Mesendoderm (in vitro differentiated cells): ENCODE measurements around the gene SLC48A1.

Experiments
- DNase-seq: peaks from one replicate; pipeline ENCODE4 v3.0.0; 2013
- H2AK5ac ChIP-seq: 2 replicates; pipeline ENCODE4 v1.6.1; 2013; ENCODE audit warnings: low read length, inconsistent platforms
- H2BK120ac ChIP-seq: 2 replicates; pipeline ENCODE4 v1.6.1; 2013; ENCODE audit warnings: low read depth, mild to moderate bottlenecking, low read length, moderate library complexity, mixed read lengths
- H2BK15ac ChIP-seq: replicated peaks from 2 replicates; pipeline ENCODE4 v1.6.1; 2013; ENCODE audit warnings: low read depth, mild to moderate bottlenecking, moderate library complexity
- H2BK5ac ChIP-seq: 2 replicates; pipeline ENCODE4 v1.6.1; 2013; ENCODE audit warnings: low read length, inconsistent platforms
- H3K18ac ChIP-seq: 2 replicates; pipeline ENCODE4 v1.6.1; 2013; ENCODE audit warnings: mild to moderate bottlenecking, low read length, mixed read lengths
- H3K23ac ChIP-seq: one replicate; pipeline ENCODE4 v1.6.1; 2013; ENCODE audit warnings: low read length
- H3K27ac ChIP-seq: 2 replicates; pipeline ENCODE4 v1.5.1; 2013; ENCODE audit warnings: low read depth, mild to moderate bottlenecking, inconsistent platforms, low read length, moderate library complexity
- H3K27me3 ChIP-seq: 2 replicates; pipeline ENCODE4 v1.6.1; 2013; ENCODE audit warnings: low read length, control low read depth, mild to moderate bottlenecking, inconsistent platforms; ENCODE audit not compliant: insufficient read depth, poor library complexity
- H3K36me3 ChIP-seq: 2 replicates; pipeline ENCODE4 v1.6.1; 2013; ENCODE audit warnings: low read length, inconsistent platforms; ENCODE audit not compliant: control insufficient read depth, insufficient read depth
- H3K4ac ChIP-seq: one replicate; pipeline ENCODE4 v1.6.1; 2013; ENCODE audit warnings: low read depth, mild to moderate bottlenecking, low read length, moderate library complexity
- H3K4me1 ChIP-seq: 2 replicates; pipeline ENCODE4 v1.6.1; 2013; ENCODE audit warnings: low read depth, low read length, inconsistent platforms; ENCODE audit not compliant: control insufficient read depth
- H3K4me2 ChIP-seq: 2 replicates; pipeline ENCODE4 v1.6.1; 2013; ENCODE audit warnings: low read length
- H3K4me3 ChIP-seq: 2 replicates; pipeline ENCODE4 v1.5.1; 2013; ENCODE audit warnings: mild to moderate bottlenecking, low read length
- H3K56ac ChIP-seq: one replicate; pipeline ENCODE4 v1.6.1; 2013; ENCODE audit warnings: low read length
- H3K79me1 ChIP-seq: 2 replicates; pipeline ENCODE4 v1.6.1; 2013; ENCODE audit warnings: low read length, inconsistent platforms
- H3K79me2 ChIP-seq: 2 replicates; pipeline ENCODE4 v1.6.1; 2013; ENCODE audit warnings: mild to moderate bottlenecking, low read length; ENCODE audit not compliant: control insufficient read depth, insufficient read depth
- H3K9ac ChIP-seq: 2 replicates; pipeline ENCODE4 v1.6.1; 2013; ENCODE audit warnings: low read length, inconsistent platforms
- H4K5ac ChIP-seq: one replicate; pipeline ENCODE4 v1.6.1; 2013; ENCODE audit warnings: low read length
- H4K8ac ChIP-seq: one replicate; pipeline ENCODE4 v1.6.1; 2013; ENCODE audit warnings: low read depth, mild to moderate bottlenecking, control low read depth, low read length, moderate library complexity
- WGBS: extraction: QIAGEN DNeasy Blood & Tissue Kit; methylation state at CpG from one replicate; pipeline ENCODE4 v1.1.7; 2013; ENCODE audit warnings: low lambda C conversion rate, missing lambda C conversion rate; ENCODE audit not compliant: insufficient coverage; ENCODE audit errors: extremely low coverage; 5-methylcytosine and 5-hydroxymethylcytosine counted together

The SLC48A1 gene

GRCh38 chr12:47731723-47732122 lies 41.3 kb upstream of the SLC48A1 start:
- Histone ChIP-seq H3K27ac (no peak overlapping the region), H3K4ac (no peak overlapping the region), H2AK5ac (no peak overlapping the region), H4K8ac (no peak overlapping the region), H3K56ac (no peak overlapping the region), H3K18ac (no peak overlapping the region), H2BK120ac (no peak overlapping the region), H4K5ac (no peak overlapping the region), H3K79me2 (no peaks in the 10 kb centered on the region), H3K4me3 (no peak overlapping the region), H2BK15ac (no peak overlapping the region), H3K4me2 (no peak overlapping the region), H3K36me3 (no peaks in the 10 kb centered on the region), H2BK5ac (no peak overlapping the region), H3K27me3 (no peaks in the 10 kb centered on the region), H3K79me1 (no peaks in the 10 kb centered on the region), H3K23ac (no peak overlapping the region), H3K4me1 (peaks cover 6% of the 10 kb centered on the region), H3K9ac (no peak overlapping the region)
- no peak for DNase-seq
- no CpG with 5 or more reads among the region's 5 CpGs for WGBS

- Histone ChIP-seq H3K9ac (no peak overlapping the region), H3K4ac (no peak overlapping the region), H3K4me1 (peaks cover 6% of the 10 kb centered on the region), H3K4me3 (no peak overlapping the region), H2BK15ac (no peak overlapping the region), H3K79me1 (no peaks in the 10 kb centered on the region), H2AK5ac (no peak overlapping the region), H4K8ac (no peak overlapping the region), H3K27ac (no peak overlapping the region), H3K4me2 (no peak overlapping the region), H3K56ac (no peak overlapping the region), H4K5ac (no peak overlapping the region), H3K23ac (no peak overlapping the region), H3K18ac (no peak overlapping the region), H3K27me3 (no peaks in the 10 kb centered on the region), H3K36me3 (no peaks in the 10 kb centered on the region), H3K79me2 (no peaks in the 10 kb centered on the region), H2BK120ac (no peak overlapping the region), H2BK5ac (no peak overlapping the region)
- WGBS: no CpG with 5 or more reads among the region's 2 CpGs
- DNase-seq: no peak
These were observed 40.5 kb upstream of the SLC48A1 start for GRCh38 chr12:47732504-47732903.

- H3K4me3 ChIP-seq: no peak overlapping the region
- no peaks in the 10 kb centered on the region for H3K27me3 ChIP-seq
- H2BK15ac ChIP-seq: no peak overlapping the region
- no CpG with 5 or more reads among the region's 4 CpGs for WGBS
- no peak overlapping the region for H4K5ac ChIP-seq
- H3K18ac ChIP-seq: no peak overlapping the region
- no peak overlapping the region for H3K9ac ChIP-seq
- H3K27ac ChIP-seq: no peak overlapping the region
- peaks cover 6% of the 10 kb centered on the region for H3K4me1 ChIP-seq
- no peak overlapping the region for H3K23ac ChIP-seq
- no peak overlapping the region for H4K8ac ChIP-seq
- H3K79me1 ChIP-seq: no peaks in the 10 kb centered on the region
- no peak for DNase-seq
- no peak overlapping the region for H3K4me2 ChIP-seq
- no peaks in the 10 kb centered on the region for H3K36me3 ChIP-seq
- no peak overlapping the region for H2AK5ac ChIP-seq
- H2BK5ac ChIP-seq: no peak overlapping the region
- H2BK120ac ChIP-seq: no peak overlapping the region
- H3K4ac ChIP-seq: no peak overlapping the region
- no peak overlapping the region for H3K56ac ChIP-seq
- no peaks in the 10 kb centered on the region for H3K79me2 ChIP-seq
These were observed 39.9 kb upstream of the SLC48A1 start for GRCh38 chr12:47733142-47733541.

DNA sequence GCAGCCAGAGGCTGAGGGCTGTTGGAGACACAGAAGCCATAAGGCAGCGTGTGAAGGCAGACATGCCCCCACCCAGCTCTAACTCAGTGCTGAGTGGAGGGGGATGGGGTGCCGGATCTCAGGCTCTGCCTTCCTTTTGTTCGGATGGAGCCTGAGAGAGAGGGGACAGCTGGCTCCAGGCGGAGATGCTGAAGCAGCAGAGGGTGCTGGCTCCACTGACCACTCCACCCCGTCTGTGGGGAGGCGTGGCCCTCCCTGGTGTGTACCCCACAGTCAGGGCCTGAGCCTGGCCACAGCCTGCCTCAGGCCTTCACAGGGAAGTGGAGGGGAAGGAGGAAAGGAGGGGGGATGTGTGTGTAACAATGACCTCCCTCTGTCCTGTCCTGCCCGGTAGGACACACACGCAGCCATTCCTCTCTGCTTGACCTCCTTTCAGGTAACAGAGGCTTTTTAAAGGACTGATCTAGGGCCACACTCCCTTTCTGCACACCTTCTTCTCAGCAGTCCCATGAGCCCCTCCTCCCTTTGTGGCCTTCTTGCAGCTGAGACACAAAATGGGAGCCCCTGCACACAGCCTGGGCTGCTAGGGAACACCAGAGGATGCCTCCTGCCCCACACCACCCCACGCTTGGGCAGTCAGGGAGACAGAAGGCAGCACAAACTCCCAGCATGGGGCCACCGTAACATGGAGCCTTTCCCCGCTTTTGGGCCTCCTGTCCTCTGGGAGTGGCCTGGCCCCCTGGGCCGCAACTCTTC lies 38.1 kb upstream of the SLC48A1 start:
- Histone ChIP-seq H3K4me2 (no peak overlapping the region), H3K18ac (no peak overlapping the region), H3K27me3 (no peaks in the 10 kb centered on the region), H4K5ac (no peak overlapping the region), H3K4me3 (no peak overlapping the region), H2AK5ac (no peak overlapping the region), H3K27ac (no peak overlapping the region), H3K4me1 (peaks cover 6% of the 10 kb centered on the region), H3K79me2 (no peaks in the 10 kb centered on the region), H3K79me1 (no peaks in the 10 kb centered on the region), H3K9ac (peak overlapping the region; percentile 4), H2BK5ac (no peak overlapping the region), H3K36me3 (no peaks in the 10 kb centered on the region), H3K56ac (peak overlapping the region; percentile 76), H2BK120ac (no peak overlapping the region), H3K23ac (peak overlapping the region; percentile 24), H2BK15ac (no peak overlapping the region), H3K4ac (no peak overlapping the region), H4K8ac (no peak overlapping the region)
- no CpG with 5 or more reads among the region's 12 CpGs for WGBS
- peak; percentile 44 for DNase-seq

DNA sequence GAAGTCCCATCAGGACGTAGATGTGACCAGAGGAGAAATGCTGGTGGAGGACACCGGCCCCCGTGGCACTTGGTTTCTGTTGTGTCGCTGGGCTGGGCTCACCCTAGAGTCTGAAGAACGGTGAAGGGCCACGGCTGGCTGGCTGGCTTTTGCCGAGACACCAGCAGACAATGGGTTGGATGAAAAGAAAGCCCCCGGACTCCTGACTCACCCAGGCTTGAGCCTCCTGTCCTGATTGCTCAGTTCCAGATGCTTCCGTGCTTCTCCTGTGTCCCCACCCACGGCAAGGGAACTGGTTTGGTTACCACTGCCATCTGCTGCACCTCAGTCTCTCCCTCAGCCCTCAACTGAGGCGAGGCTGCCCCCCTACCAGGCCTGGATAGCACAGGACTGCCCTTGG lies 37.4 kb upstream of the SLC48A1 start:
- H3K79me1 ChIP-seq: no peaks in the 10 kb centered on the region
- H3K18ac ChIP-seq: no peak overlapping the region
- H3K4me2 ChIP-seq: no peak overlapping the region
- H2AK5ac ChIP-seq: no peak overlapping the region
- no peak overlapping the region for H3K4ac ChIP-seq
- no peak for DNase-seq
- H3K56ac ChIP-seq: no peak overlapping the region
- no peak overlapping the region for H4K8ac ChIP-seq
- no peak overlapping the region for H2BK120ac ChIP-seq
- H3K4me3 ChIP-seq: no peak overlapping the region
- H3K79me2 ChIP-seq: no peaks in the 10 kb centered on the region
- H3K27ac ChIP-seq: no peak overlapping the region
- no peak overlapping the region for H3K9ac ChIP-seq
- WGBS: no CpG with 5 or more reads among the region's 11 CpGs
- no peak overlapping the region for H2BK5ac ChIP-seq
- no peak overlapping the region for H4K5ac ChIP-seq
- peaks cover 6% of the 10 kb centered on the region for H3K4me1 ChIP-seq
- no peak overlapping the region for H3K23ac ChIP-seq
- no peak overlapping the region for H2BK15ac ChIP-seq
- H3K27me3 ChIP-seq: no peaks in the 10 kb centered on the region
- H3K36me3 ChIP-seq: no peaks in the 10 kb centered on the region

GRCh38 chr12:47736216-47736615 lies 36.8 kb upstream of the SLC48A1 start:
- Histone ChIP-seq H3K79me1 (no peaks in the 10 kb centered on the region), H3K4ac (no peak overlapping the region), H3K27ac (no peak overlapping the region), H3K4me2 (no peak overlapping the region), H4K5ac (no peak overlapping the region), H3K18ac (no peak overlapping the region), H2BK5ac (no peak overlapping the region), H3K36me3 (no peaks in the 10 kb centered on the region), H3K27me3 (no peaks in the 10 kb centered on the region), H2BK120ac (no peak overlapping the region), H3K4me1 (peaks cover 6% of the 10 kb centered on the region), H3K9ac (no peak overlapping the region), H4K8ac (no peak overlapping the region), H2AK5ac (no peak overlapping the region), H3K56ac (no peak overlapping the region), H2BK15ac (no peak overlapping the region), H3K23ac (no peak overlapping the region), H3K4me3 (no peak overlapping the region), H3K79me2 (no peaks in the 10 kb centered on the region)
- DNase-seq: no peak
- WGBS: no CpG with 5 or more reads among the region's 4 CpGs
